Measurements from ENCODE around the gene TP53BP2.

Gene TP53BP2

DNA sequence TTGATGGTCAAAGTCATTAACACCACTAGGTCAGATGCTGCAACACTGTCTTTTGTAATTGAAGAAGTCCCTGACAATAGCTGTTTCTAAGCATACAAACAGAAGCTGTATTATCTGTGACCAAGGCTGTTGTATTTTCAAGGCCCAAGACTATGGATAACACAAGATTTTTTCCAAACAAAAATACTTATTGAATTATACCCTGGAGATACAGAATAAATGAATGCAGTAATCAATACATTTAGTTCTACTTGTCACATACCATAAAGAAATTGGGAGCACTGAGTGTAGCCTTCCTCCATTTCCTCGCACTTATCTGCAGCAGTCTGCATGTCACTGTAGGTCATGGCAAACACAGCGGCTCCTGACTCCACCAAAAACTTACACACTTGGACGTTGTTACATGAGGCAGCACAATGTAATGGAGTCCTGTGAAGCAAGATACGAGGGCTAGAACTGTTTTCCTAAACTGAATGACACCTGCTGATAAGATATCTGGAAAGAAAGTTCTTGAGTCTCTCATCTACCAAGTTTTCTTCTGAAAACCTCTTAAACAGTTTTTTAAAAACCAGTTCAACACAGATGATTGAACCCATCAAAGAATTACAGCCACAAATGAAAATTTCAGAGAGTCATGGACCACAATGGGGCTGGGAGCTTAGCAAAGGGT is 56.9 kb downstream of the TP53BP2 start:
- TF ChIP-seq, protein P1, sequence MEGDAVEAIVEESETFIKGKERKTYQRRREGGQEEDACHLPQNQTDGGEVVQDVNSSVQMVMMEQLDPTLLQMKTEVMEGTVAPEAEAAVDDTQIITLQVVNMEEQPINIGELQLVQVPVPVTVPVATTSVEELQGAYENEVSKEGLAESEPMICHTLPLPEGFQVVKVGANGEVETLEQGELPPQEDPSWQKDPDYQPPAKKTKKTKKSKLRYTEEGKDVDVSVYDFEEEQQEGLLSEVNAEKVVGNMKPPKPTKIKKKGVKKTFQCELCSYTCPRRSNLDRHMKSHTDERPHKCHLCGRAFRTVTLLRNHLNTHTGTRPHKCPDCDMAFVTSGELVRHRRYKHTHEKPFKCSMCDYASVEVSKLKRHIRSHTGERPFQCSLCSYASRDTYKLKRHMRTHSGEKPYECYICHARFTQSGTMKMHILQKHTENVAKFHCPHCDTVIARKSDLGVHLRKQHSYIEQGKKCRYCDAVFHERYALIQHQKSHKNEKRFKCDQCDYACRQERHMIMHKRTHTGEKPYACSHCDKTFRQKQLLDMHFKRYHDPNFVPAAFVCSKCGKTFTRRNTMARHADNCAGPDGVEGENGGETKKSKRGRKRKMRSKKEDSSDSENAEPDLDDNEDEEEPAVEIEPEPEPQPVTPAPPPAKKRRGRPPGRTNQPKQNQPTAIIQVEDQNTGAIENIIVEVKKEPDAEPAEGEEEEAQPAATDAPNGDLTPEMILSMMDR (IDR thresholded peaks at IDR 0.05; ENCODE audit: low read depth, low read length) = no peak
- TF ChIP-seq POLR2A (IDR thresholded peaks at IDR 0.05; ENCODE audit: extremely low read depth, insufficient read length) (no peak), MYC (IDR thresholded peaks at IDR 0.05; ENCODE audit: low read depth, low read length) (no peak)
- TF ChIP-seq, protein P2, sequence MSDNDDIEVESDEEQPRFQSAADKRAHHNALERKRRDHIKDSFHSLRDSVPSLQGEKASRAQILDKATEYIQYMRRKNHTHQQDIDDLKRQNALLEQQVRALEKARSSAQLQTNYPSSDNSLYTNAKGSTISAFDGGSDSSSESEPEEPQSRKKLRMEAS (IDR thresholded peaks at IDR 0.05; ENCODE audit: low read depth, low read length) = no peak
- no peak overlapping the region for H3K4me3 ChIP-seq (ENCODE audit: low read depth, low read length)
- DNase-seq (ENCODE audit: low read depth) = no peak

DNA sequence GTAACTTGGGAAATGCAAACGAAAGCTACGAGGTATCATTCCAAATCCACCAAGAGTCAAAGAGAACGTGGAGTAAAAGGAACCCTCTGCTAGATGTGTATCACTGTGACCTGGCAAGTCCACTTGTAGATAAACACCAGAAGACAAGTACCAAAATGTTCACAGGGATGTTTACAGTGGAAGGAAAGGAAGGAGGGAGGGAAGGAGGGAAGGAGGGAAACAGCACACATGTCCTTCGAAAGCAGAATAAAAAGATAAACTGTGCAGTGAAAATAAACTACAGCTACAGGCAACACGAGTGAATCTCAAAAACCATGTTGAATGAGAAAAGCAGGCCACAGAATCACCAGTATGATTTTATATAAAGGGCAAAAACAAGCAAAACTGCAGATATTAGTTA is 59.9 kb downstream of the TP53BP2 start:
- TF ChIP-seq POLR2A (IDR thresholded peaks at IDR 0.05; ENCODE audit: extremely low read depth, insufficient read length) = no peak
- TF ChIP-seq, protein P1 (IDR thresholded peaks at IDR 0.05; ENCODE audit: low read depth, low read length) = no peak
- TF ChIP-seq MYC (IDR thresholded peaks at IDR 0.05; ENCODE audit: low read depth, low read length) = no peak
- TF ChIP-seq, protein P2 (IDR thresholded peaks at IDR 0.05; ENCODE audit: low read depth, low read length) = no peak
- H3K4me3 ChIP-seq (ENCODE audit: low read depth, low read length) = no peak overlapping the region
- no peak for DNase-seq (ENCODE audit: low read depth)

DNA sequence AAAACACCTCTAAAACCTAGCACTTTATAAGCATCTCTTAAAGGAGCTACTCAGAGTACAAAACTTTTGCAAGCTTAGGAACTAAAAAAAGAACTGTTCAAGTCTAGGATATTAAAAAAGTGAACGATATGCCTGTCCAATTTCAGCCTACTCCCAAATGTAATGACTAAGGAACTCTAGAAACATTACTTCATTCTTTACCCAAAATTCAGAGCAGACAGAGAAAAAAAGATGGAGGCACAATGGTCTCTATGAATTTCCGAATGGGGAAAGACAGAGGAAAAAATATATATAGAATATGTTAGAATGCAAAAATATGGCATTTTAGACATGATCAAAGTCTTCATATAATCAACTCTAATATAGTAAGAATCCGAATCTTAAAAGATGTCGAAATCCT is 61.2 kb downstream of the TP53BP2 start:
- TF ChIP-seq MYC (IDR thresholded peaks at IDR 0.05; ENCODE audit: low read depth, low read length) (no peak), POLR2A (IDR thresholded peaks at IDR 0.05; ENCODE audit: extremely low read depth, insufficient read length) (no peak)
- TF ChIP-seq, protein P2 (IDR thresholded peaks at IDR 0.05; ENCODE audit: low read depth, low read length) = no peak
- TF ChIP-seq, protein P1 (IDR thresholded peaks at IDR 0.05; ENCODE audit: low read depth, low read length) = no peak

DNA sequence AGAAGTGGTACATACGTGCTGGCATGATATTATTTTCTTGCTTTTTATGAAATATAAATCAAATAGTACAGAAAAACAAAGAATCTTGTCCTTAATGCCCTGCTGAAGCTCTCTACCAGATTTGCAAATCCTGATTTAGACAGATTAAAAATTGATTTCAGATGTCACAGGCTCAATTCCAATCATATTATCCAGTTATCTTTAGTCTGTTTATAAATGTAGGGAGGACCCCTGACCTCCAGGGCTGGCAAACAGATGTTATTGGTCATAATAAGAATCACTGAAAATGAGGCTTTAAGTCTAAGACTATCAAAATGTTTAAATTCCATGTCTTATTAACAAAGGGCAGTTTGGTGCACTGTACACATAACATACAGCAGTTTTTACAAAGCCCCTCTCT is 62.1 kb downstream of the TP53BP2 start:
- no peak overlapping the region for H3K4me3 ChIP-seq (ENCODE audit: low read depth, low read length)
- TF ChIP-seq POLR2A (IDR thresholded peaks at IDR 0.05; ENCODE audit: extremely low read depth, insufficient read length) (no peak), MYC (IDR thresholded peaks at IDR 0.05; ENCODE audit: low read depth, low read length) (no peak)
- TF ChIP-seq, protein P2 (IDR thresholded peaks at IDR 0.05; ENCODE audit: low read depth, low read length) = no peak
- TF ChIP-seq, protein P1 (IDR thresholded peaks at IDR 0.05; ENCODE audit: low read depth, low read length) = no peak
- no peak for DNase-seq (ENCODE audit: low read depth)

More for the DNA sequence above, 61.2 kb downstream of the TP53BP2 start:
- no peak overlapping the region for H3K4me3 ChIP-seq (ENCODE audit: low read depth, low read length)
- no peak for DNase-seq (ENCODE audit: low read depth)

DNA sequence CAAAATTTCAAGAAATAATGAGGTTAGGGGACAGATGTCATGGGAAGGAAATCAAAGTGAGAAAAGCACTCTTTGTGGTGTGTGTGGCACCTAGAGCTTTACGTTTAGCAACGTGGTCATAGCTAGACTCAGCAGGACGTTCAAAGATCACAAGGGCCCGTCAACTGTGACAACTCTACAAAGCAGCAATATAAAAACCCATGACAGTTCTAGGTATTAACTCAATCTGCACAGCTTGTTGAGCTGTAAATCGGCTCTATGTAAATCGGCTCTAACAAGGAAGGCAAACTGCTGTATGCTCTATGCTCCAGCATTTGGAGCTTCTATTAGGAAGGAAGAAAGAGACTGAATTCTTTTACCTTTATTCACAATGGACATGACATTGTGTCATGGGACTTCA is 64.8 kb downstream of the TP53BP2 start:
- H3K4me3 ChIP-seq (ENCODE audit: low read depth, low read length) = no peak overlapping the region
- TF ChIP-seq, protein P2 (IDR thresholded peaks at IDR 0.05; ENCODE audit: low read depth, low read length) = no peak
- TF ChIP-seq POLR2A (IDR thresholded peaks at IDR 0.05; ENCODE audit: extremely low read depth, insufficient read length) (no peak), MYC (IDR thresholded peaks at IDR 0.05; ENCODE audit: low read depth, low read length) (no peak)
- TF ChIP-seq, protein P1 (IDR thresholded peaks at IDR 0.05; ENCODE audit: low read depth, low read length) = no peak
- DNase-seq (ENCODE audit: low read depth) = no peak
